K562 (cell line): Measurements from ENCODE around the gene GDF7. TPM values are rescaled to one million over a fixed set of nuclear protein-coding genes. Genes with fewer than 3 reads are reported as not detected.

Experiments used
- ATAC-seq: fragments of 200-7000 bp; cut with Tn5 transposase; 3 replicates; pipeline ENCODE4 v1.9.1; 2020; ENCODE audit warnings: moderate library complexity
- BruUV-seq: library from RNA; stranded (reverse); fragments of 400-500 nt; replicated peaks from 2 replicates; lab custom pipeline; 2021; lab: Mats Ljungman, UMichigan
- CTCF ChIA-PET: fragments of 300-600 bp; formaldehyde crosslinking; extraction: SDS; loops from one replicate; lab custom pipeline; 2021; ENCODE audit warnings: low intra/inter-chr PET ratio; lab: Yijun Ruan, JAX
- POLR2A ChIA-PET: fragments of 300-600, 350-650 bp; sonication (Branson Sonifier 250); formaldehyde crosslinking; extraction: SDS; loops from one replicate; lab custom pipeline; 2021; ENCODE audit warnings: antibody characterized with exemption, inconsistent platforms; lab: Yijun Ruan, JAX
- DNase-seq, 4 experiments: peaks; one replicate each; pipeline versions ENCODE4 v3.0.0 to v3.0.0-alpha.2; 2011 to 2018; ENCODE audit warnings: low spot score in 3 of 4, mixed read lengths in 3 of 4; ENCODE audit errors: extremely low read depth in 1 of 4
- FAIRE-seq: peaks from 2 replicates; lab custom pipeline; 2011; peaks lifted over from hg19 to GRCh38; lab: Jason Lieb, UNC
- H2AFZ ChIP-seq: 2 replicates; pipeline ENCODE4 v1.6.0; 2011; ENCODE audit warnings: low read depth, low read length, control low read depth, inconsistent platforms
- H3K27ac ChIP-seq: fragments of 200-600 bp; 3 replicates; pipeline ENCODE4 v1.8.0; 2011; ENCODE audit warnings: low read depth, mild to moderate bottlenecking, control low read depth, inconsistent platforms, low read length, moderate library complexity, mixed read lengths; ENCODE audit errors: extremely low read depth
- H3K27me3 ChIP-seq, 2 experiments: fragments of 300-600 bp in 1 of 2; 2 replicates in 1 of 2; 3 replicates in 1 of 2; pipeline versions ENCODE4 v1.6.0 to v1.8.0; 2011; ENCODE audit warnings: inconsistent platforms in 2 of 2, low read length in 2 of 2, mild to moderate bottlenecking in 1 of 2, mixed read lengths in 1 of 2, moderate library complexity in 1 of 2; ENCODE audit not compliant: control insufficient read depth in 2 of 2, insufficient read depth in 2 of 2
- H3K36me3 ChIP-seq: fragments of 300-600 bp; 3 replicates; pipeline ENCODE4 v1.8.0; 2011; ENCODE audit warnings: mild to moderate bottlenecking, low read length, inconsistent platforms; ENCODE audit not compliant: control insufficient read depth, insufficient read depth
- H3K4me1 ChIP-seq, 2 experiments: fragments of 200-600 bp in 1 of 2; replicated peaks in 1 of 2; 2 replicates in 1 of 2; 3 replicates in 1 of 2; pipeline versions ENCODE4 v1.5.1 to v1.8.0; 2011; ENCODE audit warnings: inconsistent platforms in 2 of 2, low read length in 2 of 2, mild to moderate bottlenecking in 1 of 2, mixed read lengths in 1 of 2, moderate library complexity in 1 of 2; ENCODE audit not compliant: control insufficient read depth in 2 of 2, insufficient read depth in 2 of 2
- H3K4me2 ChIP-seq: 2 replicates; pipeline ENCODE4 v1.6.1; 2011; ENCODE audit warnings: low read length, control low read depth, inconsistent platforms, mixed read lengths; ENCODE audit not compliant: insufficient read depth
- H3K4me3 ChIP-seq: fragments of 200-600 bp; sonication (generic), shearing (Covaris generic); 2 replicates; pipeline ENCODE4 v1.5.1; 2016; ENCODE audit warnings: control low read depth, inconsistent platforms
- H3K79me2 ChIP-seq: fragments of 200-600 bp; 3 replicates; pipeline ENCODE4 v1.8.0; 2011; ENCODE audit warnings: low read length, inconsistent platforms; ENCODE audit not compliant: control insufficient read depth, insufficient read depth
- H3K9ac ChIP-seq, 2 experiments: 2 replicates each; pipeline versions ENCODE4 v1.6.0 to v1.6.1; 2011; ENCODE audit warnings: low read depth in 2 of 2, low read length in 2 of 2, control low read depth in 1 of 2, inconsistent platforms in 1 of 2, mild to moderate bottlenecking in 1 of 2, mixed read lengths in 1 of 2; ENCODE audit not compliant: insufficient read depth in 1 of 2
- H3K9me1 ChIP-seq: one replicate; pipeline ENCODE4 v1.6.0; 2011; ENCODE audit warnings: inconsistent platforms, mild to moderate bottlenecking, low read length, moderate library complexity; ENCODE audit not compliant: control insufficient read depth, insufficient read depth
- H3K9me3 ChIP-seq: replicated peaks from 2 replicates; pipeline ENCODE4 v1.5.1; 2011; ENCODE audit warnings: low read depth, low read length, inconsistent platforms; ENCODE audit not compliant: control insufficient read depth, insufficient read depth
- H4K20me1 ChIP-seq: replicated peaks from 2 replicates; pipeline ENCODE4 v1.6.1; 2011; ENCODE audit warnings: low read length, inconsistent platforms, mixed read lengths; ENCODE audit not compliant: control insufficient read depth, insufficient read depth
- NFIX ChIP-seq: fragments of 250-450 bp; sonication (Bioruptor Pico); IDR thresholded peaks from 2 replicates; pipeline ENCODE4 v1.4.0; 2020; ENCODE audit warnings: low read depth, mild to moderate bottlenecking, moderate library complexity
- ZNF407 ChIP-seq: fragments of 450-650 bp; IDR thresholded peaks from 2 replicates; pipeline ENCODE4 v1.6.1; 2016; ENCODE audit warnings: low read depth
- WGBS: fragments of 100-300 bp; shearing (Covaris generic); methylation state at CpG from one replicate; pipeline ENCODE4 v1.1.6; 2016; ENCODE audit warnings: low coverage, mixed read lengths; ENCODE audit not compliant: insufficient coverage; ENCODE audit errors: missing lambda C conversion rate; 5-methylcytosine and 5-hydroxymethylcytosine counted together
- in situ Hi-C: fragments of 300-500 bp; cut with MboI; formaldehyde crosslinking; loops from 4 replicates; pipeline ENCODE4 v1.15.0; 2018; ENCODE audit warnings: inconsistent platforms, mixed read lengths
- intact Hi-C: fragments of 100-400 bp; cut with micrococcal nuclease; formaldehyde crosslinking; loops from 2 replicates; pipeline ENCODE4 v1.14.2; 2022
- polyA plus RNA-seq, 8 experiments: library from polyadenylated mRNA; depleted of rRNA in 4 of 8; stranded (reverse) in 5 of 8; unstranded in 3 of 8; fragments of >200 nt; fragmentation: Nextera tagmentation in 2 of 8; fragmentation: Illumina TruSeq in 1 of 8; extraction: Ambion mirVana in 2 of 8; extraction: Trizol in 1 of 8; gene quantifications; 2 replicates each; pipeline versions ENCODE4 v1.2.1 to v1.2.3, GENCODE V29; 2011 to 2014; ENCODE audit warnings: inconsistent platforms in 1 of 8, missing spikeins in 1 of 8
- total RNA-seq, 7 experiments: library from RNA; depleted of rRNA in 6 of 7; stranded (reverse); fragments of >200 nt in 6 of 7; fragmentation: Illumina TruSeq in 2 of 7; extraction: Trizol in 2 of 7; gene quantifications; 2 replicates each; pipeline versions ENCODE4 v1.2.1 to v1.2.3, GENCODE V29; 2011 to 2021; ENCODE audit warnings: low replicate concordance in 1 of 7

Gene GDF7
- total and polyA plus RNA-seq, 9 of the 15 experiments (the other 6 are each of a cell fraction or from before 2014, with no cell fraction given) = 0.01 TPM; not detected in 7

- intact Hi-C loops (no loop called here), in situ Hi-C loops (no loop called here)
- ChIA-PET POLR2A (interaction anchor here (0.6 to 1.6 kb wide), 7 partner anchors 9 to 442 kb away, joined by 3 to 5 read pairs (median 3); partner anchors contain the start of gene GDF7), CTCF (interaction anchor here (2.1 kb wide), 1 partner anchor 14 kb away, joined by 6 read pairs; no protein-coding TSS in a partner anchor)
- Histone ChIP-seq H3K4me1 (peaks cover 0 to 7% of the 10 kb centered on the region in 2 experiments; a peak in 1 of 5 replicates), H2AFZ (no peak overlapping the region), H3K27ac (no peak overlapping the region), H3K9ac (no peak overlapping the region), H3K9me1 (no peaks in the 10 kb centered on the region), H3K27me3 (peaks cover 9 to 34% of the 10 kb centered on the region in 2 experiments), H3K79me2 (no peaks in the 10 kb centered on the region), H3K4me3 (no peak overlapping the region), H4K20me1 (no peaks in the 10 kb centered on the region; the same call in none of the 2 replicates), H3K9me3 (no peaks in the 10 kb centered on the region), H3K4me2 (no peak overlapping the region), H3K36me3 (no peaks in the 10 kb centered on the region)
- FAIRE-seq = no peak
- ATAC-seq = peak; percentile 60
- BruUV-seq = no TSS peak
- 51% methylated on average over 6 of the region's 6 CpGs for WGBS
- DNase-seq = no peak
- no peak for TF ChIP-seq ZNF407
- no peak for TF ChIP-seq NFIX (CRISPR knock-in tag)
These were observed 8.9 kb downstream of the GDF7 start for GRCh38 chr2:20675701-20676352.
